NCI-H1694 (cell line): ENCODE measurements around the gene SYNJ2BP.

Experiments
- DNase-seq: peaks from one replicate; lab custom pipeline; 2025; lab: John Stamatoyannopoulos, UW

Gene SYNJ2BP

GRCh38 chr14:70391493-70392391 lies 25.1 kb downstream of the SYNJ2BP start:
- DNase-seq, result no peak

- DNase-seq, result no peak
These were observed 34.4 kb downstream of the SYNJ2BP start for GRCh38 chr14:70382536-70382935.

- no peak for DNase-seq
These were observed 36.1 kb downstream of the SYNJ2BP start for GRCh38 chr14:70380824-70381223.

GRCh38 chr14:70378696-70379095 lies 38.2 kb downstream of the SYNJ2BP start:
- DNase-seq, result no peak
